ENCODE data around the gene CCBE1. TPM values are rescaled to one million over a fixed set of nuclear protein-coding genes. Genes with fewer than 3 reads are reported as not detected.

Gene CCBE1
- total RNA-seq, 4 donors from 2014 or later, result 0.18 to 2.8 (median 1.6) TPM

GRCh38 chr18:59665057-59666006, 31.9 kb downstream of the CCBE1 start:
- Histone ChIP-seq H3K4me3 (no peak overlapping the region), H3K27ac (peak overlapping the region in 2 of 4 donors; percentile 8 to 42), H3K4me1 (peaks cover 0 to 8% (median 0%) of the 10 kb centered on the region in 4 donors)

GRCh38 chr18:59664329-59664728, 32.9 kb downstream of the CCBE1 start:
- TF ChIP-seq POLR2A (IDR thresholded peaks at IDR 0.05) (no peak), CTCF (IDR thresholded peaks at IDR 0.05) (no peak)
- H3K9me3 ChIP-seq, result no peaks in the 10 kb centered on the region
- no peak overlapping the region for H3K4me3 ChIP-seq
- DNase-seq, result no peak
- no peaks in the 10 kb centered on the region for H3K36me3 ChIP-seq
- no peaks in the 10 kb centered on the region for H3K27me3 ChIP-seq
- H3K27ac ChIP-seq, result no peak overlapping the region
- H3K4me1 ChIP-seq, result peaks cover 0 to 8% (median 0%) of the 10 kb centered on the region in 4 donors

More at GRCh38 chr18:59665057-59666006, 31.9 kb downstream of the CCBE1 start:
- TF ChIP-seq CTCF (IDR thresholded peaks at IDR 0.05) (no peak), POLR2A (IDR thresholded peaks at IDR 0.05) (no peak)
- Histone ChIP-seq H3K9me3 (no peaks in the 10 kb centered on the region), H3K36me3 (no peaks in the 10 kb centered on the region), H3K27me3 (no peaks in the 10 kb centered on the region)
- no peak for DNase-seq

- Histone ChIP-seq H3K4me3 (no peak overlapping the region), H3K4me1 (peaks cover 0 to 8% (median 0%) of the 10 kb centered on the region in 4 donors), H3K36me3 (no peaks in the 10 kb centered on the region), H3K27me3 (no peaks in the 10 kb centered on the region), H3K27ac (no peak overlapping the region), H3K9me3 (no peaks in the 10 kb centered on the region)
- TF ChIP-seq POLR2A (IDR thresholded peaks at IDR 0.05) (no peak), CTCF (IDR thresholded peaks at IDR 0.05) (no peak)
- no peak for DNase-seq
These were observed 34.1 kb downstream of the CCBE1 start for GRCh38 chr18:59663096-59663495.

GRCh38 chr18:59661891-59662701, 35.1 kb downstream of the CCBE1 start:
- no peak overlapping the region for H3K27ac ChIP-seq
- DNase-seq, result no peak
- no peak overlapping the region for H3K4me3 ChIP-seq
- peaks cover 0 to 8% (median 0%) of the 10 kb centered on the region in 4 donors for H3K4me1 ChIP-seq
- no peaks in the 10 kb centered on the region for H3K9me3 ChIP-seq
- H3K27me3 ChIP-seq, result no peaks in the 10 kb centered on the region
- TF ChIP-seq CTCF (IDR thresholded peaks at IDR 0.05) (no peak), POLR2A (IDR thresholded peaks at IDR 0.05) (no peak)
- no peaks in the 10 kb centered on the region for H3K36me3 ChIP-seq

- no peak for DNase-seq
- Histone ChIP-seq H3K27me3 (no peaks in the 10 kb centered on the region), H3K27ac (peak overlapping the region in 1 of 4 donors; percentile 50), H3K4me3 (no peak overlapping the region), H3K9me3 (no peaks in the 10 kb centered on the region), H3K36me3 (no peaks in the 10 kb centered on the region), H3K4me1 (peaks cover 0 to 8% (median 0%) of the 10 kb centered on the region in 4 donors)
- TF ChIP-seq POLR2A (IDR thresholded peaks at IDR 0.05) (no peak), CTCF (IDR thresholded peaks at IDR 0.05) (no peak)
These were observed 36.2 kb downstream of the CCBE1 start for GRCh38 chr18:59660786-59661743.
